ENCODE measurements around the gene MTMR3. TPM values are rescaled to one million over a fixed set of nuclear protein-coding genes. Genes with fewer than 3 reads are reported as not detected.

Gene MTMR3
- total and polyA plus RNA-seq, 2 of the 8 experiments (the other 6 are each of a cell fraction or from before 2014, with no cell fraction given), result 16.9 to 18.5 TPM

- H2BK12ac ChIP-seq (ENCODE audit: low read depth, low read length), result no peak overlapping the region
- no peak overlapping the region for H2AK5ac ChIP-seq (ENCODE audit: low read depth, low read length)
- H3K79me1 ChIP-seq (ENCODE audit: low read depth, low read length), result no peaks in the 10 kb centered on the region
- H2BK5ac ChIP-seq (ENCODE audit: low read depth, low read length), result no peak overlapping the region
- H3K9me3 ChIP-seq (ENCODE audit: insufficient read depth in 2 of 2, low read depth in 1 of 2, low read length in 1 of 2), result no peaks in the 10 kb centered on the region
- H3K18ac ChIP-seq (ENCODE audit: extremely low read depth, low read length), result no peak overlapping the region
- H4K20me1 ChIP-seq (replicated peaks in 1 of 2; ENCODE audit: control insufficient read depth in 1 of 2, insufficient read depth in 2 of 2, low read length in 2 of 2), result peaks cover 0 to 2% of the 10 kb centered on the region in 2 experiments
- no peak overlapping the region for H3K9ac ChIP-seq (replicated peaks in 1 of 4; ENCODE audit: extremely low read depth in 1 of 4, low read depth in 3 of 4, low read length in 3 of 4)
- CTCF ChIA-PET (ENCODE audit: partially characterized antibody), result interaction anchor here (0.7 to 3.5 kb wide), 40 partner anchors 8 to 378 kb away, joined by 3 to 28 read pairs (median 6); partner anchors contain the start of gene ZMAT5
- no peak overlapping the region for H3K23ac ChIP-seq (ENCODE audit: insufficient read length)
- WGBS, 2 experiments (ENCODE audit: extremely low coverage in 1 of 2, insufficient coverage in 1 of 2, insufficient read length in 1 of 2, insufficient replicate concordance in 2 of 2, low coverage in 1 of 2, low lambda C conversion rate in 2 of 2, missing lambda C conversion rate in 1 of 2), result 65% methylated on average over 1 of the region's 1 CpG; no CpG with 5 or more reads in 1 of the 2 experiments
- H3K36me3 ChIP-seq (ENCODE audit: control insufficient read depth in 2 of 4, insufficient read depth in 4 of 4, low read length in 3 of 4), result peaks cover 0 to 16% (median 2%) of the 10 kb centered on the region in 4 experiments; a peak in 3 of 8 replicates
- no peak for TF ChIP-seq TAF1 (IDR thresholded peaks at IDR 0.05; ENCODE audit: low read depth, low read length)
- no peak for TF ChIP-seq RAD21 (IDR thresholded peaks at IDR 0.05 in 1 of 2, conservative IDR thresholded peaks at IDR 0.05 in 1 of 2; ENCODE audit: low read depth in 2 of 2, low read length in 2 of 2)
- no peak for TF ChIP-seq JUND (IDR thresholded peaks at IDR 0.05; ENCODE audit: low read length)
- no peak for TF ChIP-seq CBX5 (IDR thresholded peaks at IDR 0.05; ENCODE audit: low read depth, low read length)
- no peak for TF ChIP-seq HDAC2 (IDR thresholded peaks at IDR 0.05; ENCODE audit: borderline replicate concordance in 1 of 2, low read depth in 2 of 2, low read length in 2 of 2)
- TF ChIP-seq ASH2L (IDR thresholded peaks at IDR 0.05; ENCODE audit: low read length), result no peak
- no peak for TF ChIP-seq BACH1 (IDR thresholded peaks at IDR 0.05; ENCODE audit: low read length)
- no peak for TF ChIP-seq JUN (IDR thresholded peaks at IDR 0.05; ENCODE audit: low read depth, low read length)
- no peak for TF ChIP-seq TAF7 (optimal IDR thresholded peaks at IDR 0.05; ENCODE audit: borderline replicate concordance, low read depth, low read length)
- TF ChIP-seq SP2 (IDR thresholded peaks at IDR 0.05; ENCODE audit: low read length), result no peak
- no peak for TF ChIP-seq CHD1 (IDR thresholded peaks at IDR 0.05; ENCODE audit: low read depth, low read length)
- TF ChIP-seq SUZ12 (IDR thresholded peaks at IDR 0.05; ENCODE audit: low read length), result no peak
- DNase-seq (ENCODE audit: low read depth in 1 of 2, low spot score in 2 of 2) (no peak), FAIRE-seq (no peak)
- H3K27ac ChIP-seq (ENCODE audit: low read depth, low read length), result no peak overlapping the region
- no peak overlapping the region for H3K4me3 ChIP-seq (ENCODE audit: extremely low read depth in 1 of 4, insufficient read depth in 2 of 4, low read depth in 3 of 4, low read length in 4 of 4)
- H2BK120ac ChIP-seq (replicated peaks; ENCODE audit: low read depth, low read length), result no peak overlapping the region
- no peak overlapping the region for H3K56ac ChIP-seq (replicated peaks; ENCODE audit: insufficient read length, low read depth, low read length)
- no peak overlapping the region for H2AFZ ChIP-seq (ENCODE audit: low read length)
- H4K8ac ChIP-seq (ENCODE audit: extremely low read depth, insufficient read depth, low read length), result no peak overlapping the region
- H2BK20ac ChIP-seq (ENCODE audit: low read length), result no peak overlapping the region
- no peak overlapping the region for H2BK15ac ChIP-seq (ENCODE audit: low read length)
- no peak overlapping the region for H3K14ac ChIP-seq (ENCODE audit: insufficient read length)
- no peak overlapping the region for H3K4me2 ChIP-seq (ENCODE audit: insufficient read depth in 1 of 2, low read depth in 2 of 2, low read length in 2 of 2)
- H3K79me2 ChIP-seq (ENCODE audit: control insufficient read depth in 1 of 2, insufficient read depth in 2 of 2, low read length in 2 of 2), result no peaks in the 10 kb centered on the region
- H3K4me1 ChIP-seq (replicated peaks in 1 of 4; ENCODE audit: control insufficient read depth in 3 of 4, insufficient read depth in 4 of 4, low read length in 3 of 4), result peaks cover 0 to 2% (median 0%) of the 10 kb centered on the region in 4 experiments; a peak in 3 of 7 replicates
- no peak overlapping the region for H4K91ac ChIP-seq (replicated peaks; ENCODE audit: insufficient read length, low read length)
- no peaks in the 10 kb centered on the region for H3K27me3 ChIP-seq (replicated peaks in 1 of 4; ENCODE audit: control insufficient read depth in 3 of 4, extremely low read depth in 1 of 4, insufficient read depth in 3 of 4, low read length in 3 of 4)
- H4K5ac ChIP-seq (ENCODE audit: insufficient read length, low read depth, low read length), result no peak overlapping the region
- H3K4ac ChIP-seq (replicated peaks; ENCODE audit: insufficient read length, low read depth, low read length), result no peak overlapping the region
- H3K23me2 ChIP-seq (ENCODE audit: low read depth, low read length), result no peaks in the 10 kb centered on the region
- POLR2A ChIA-PET (ENCODE audit: partially characterized antibody), result interaction anchor here (1.2 kb wide), 1 partner anchor 167 kb away, joined by 3 read pairs; the partner anchor contains the start of gene ASCC2
Measured at GRCh38 chr22:30004101-30004500, 121.1 kb downstream of the MTMR3 start.
